Activated CD4-positive, alpha-beta T cell treated with anti-CD3 and anti-CD28 coated beads, Interleukin-2, amount 10 ng/mL, durations not matched to agents 24 days and 14 days (primary cell): ENCODE data around the gene TOX3. TPM values are rescaled to one million over a fixed set of nuclear protein-coding genes. Genes with fewer than 3 reads are reported as not detected.

Experiments used
- DNase-seq: peaks from one replicate; pipeline ENCODE4 v3.0.0; 2022
- H3K27ac Mint-ChIP-seq: one replicate; pipeline ENCODE4 v1.8.0; 2022; ENCODE audit warnings: mild to moderate bottlenecking, mixed read lengths
- H3K27me3 Mint-ChIP-seq: one replicate; pipeline ENCODE4 v1.8.0; 2022; ENCODE audit warnings: mixed read lengths
- H3K36me3 Mint-ChIP-seq: one replicate; pipeline ENCODE4 v1.8.0; 2022; ENCODE audit warnings: low read depth, mild to moderate bottlenecking, mixed read lengths
- H3K4me1 Mint-ChIP-seq: one replicate; pipeline ENCODE4 v1.8.0; 2021; ENCODE audit warnings: mixed read lengths
- H3K4me3 Mint-ChIP-seq: one replicate; pipeline ENCODE4 v1.8.0; 2022; ENCODE audit warnings: mild to moderate bottlenecking, moderate library complexity, mixed read lengths
- H3K9me3 Mint-ChIP-seq: one replicate; pipeline ENCODE4 v1.8.0; 2021; ENCODE audit warnings: mixed read lengths
- intact Hi-C: fragments of 100-400 bp; cut with micrococcal nuclease; formaldehyde crosslinking; loops from one replicate; pipeline ENCODE4 v1.15.1; 2023
- total RNA-seq: library from RNA; stranded (reverse); gene quantifications from 2 replicates; pipeline ENCODE4 v1.2.3, GENCODE V29; 2022

Gene TOX3
- not detected in 2 replicates for total RNA-seq

GRCh38 chr16:52547004-52547833 lies at the start of gene TOX3:
TSS of gene TOX3 (minus strand) at chr16:52547143. CDS start at chr16:52546723, 420 bp downstream.
- Mint-ChIP-seq H3K27me3 (peaks cover 39% of the 10 kb centered on the region), H3K4me3 (no peak within 1 kb of the TSS), H3K9me3 (peaks cover 2% of the 10 kb centered on the region), H3K36me3 (no peaks in the 10 kb centered on the region), H3K27ac (no peak within 1 kb of the TSS), H3K4me1 (no peaks in the 10 kb centered on the region)
- intact Hi-C loops: no loop called here
- no peak for DNase-seq

- no peaks in the 10 kb centered on the region for H3K4me1 Mint-ChIP-seq
- intact Hi-C loops: no loop called here
- H3K27ac Mint-ChIP-seq: no peak overlapping the region
- H3K4me3 Mint-ChIP-seq: no peak overlapping the region
- peaks cover 4% of the 10 kb centered on the region for H3K9me3 Mint-ChIP-seq
- DNase-seq: no peak
- no peaks in the 10 kb centered on the region for H3K27me3 Mint-ChIP-seq
- no peaks in the 10 kb centered on the region for H3K36me3 Mint-ChIP-seq
These were observed 45.8 kb upstream of the TOX3 start for GRCh38 chr16:52592778-52593177.

GRCh38 chr16:52591934-52592592 lies 45.1 kb upstream of the TOX3 start:
- no peak overlapping the region for H3K27ac Mint-ChIP-seq
- intact Hi-C loops: no loop called here
- H3K36me3 Mint-ChIP-seq: no peaks in the 10 kb centered on the region
- DNase-seq: no peak
- H3K4me1 Mint-ChIP-seq: no peaks in the 10 kb centered on the region
- peaks cover 4% of the 10 kb centered on the region for H3K9me3 Mint-ChIP-seq
- no peak overlapping the region for H3K4me3 Mint-ChIP-seq
- H3K27me3 Mint-ChIP-seq: no peaks in the 10 kb centered on the region

- H3K4me3 Mint-ChIP-seq: no peak overlapping the region
- DNase-seq: no peak
- no peak overlapping the region for H3K27ac Mint-ChIP-seq
- peaks cover 4% of the 10 kb centered on the region for H3K9me3 Mint-ChIP-seq
- no peaks in the 10 kb centered on the region for H3K36me3 Mint-ChIP-seq
- H3K4me1 Mint-ChIP-seq: no peaks in the 10 kb centered on the region
- intact Hi-C loops: no loop called here
- H3K27me3 Mint-ChIP-seq: no peaks in the 10 kb centered on the region
These were observed 44.5 kb upstream of the TOX3 start for GRCh38 chr16:52591471-52591870.

GRCh38 chr16:52586159-52586558 lies 39.2 kb upstream of the TOX3 start:
- DNase-seq: no peak
- intact Hi-C loops: no loop called here
- H3K4me3 Mint-ChIP-seq: no peak overlapping the region
- H3K9me3 Mint-ChIP-seq: no peaks in the 10 kb centered on the region
- no peaks in the 10 kb centered on the region for H3K27me3 Mint-ChIP-seq
- H3K27ac Mint-ChIP-seq: no peak overlapping the region
- no peaks in the 10 kb centered on the region for H3K4me1 Mint-ChIP-seq
- H3K36me3 Mint-ChIP-seq: no peaks in the 10 kb centered on the region

- intact Hi-C loops: no loop called here
- Mint-ChIP-seq H3K27me3 (no peaks in the 10 kb centered on the region), H3K4me1 (no peaks in the 10 kb centered on the region), H3K36me3 (no peaks in the 10 kb centered on the region), H3K4me3 (no peak overlapping the region), H3K27ac (no peak overlapping the region), H3K9me3 (no peaks in the 10 kb centered on the region)
- DNase-seq: no peak
These were observed 37.7 kb upstream of the TOX3 start for GRCh38 chr16:52584354-52585320.

- intact Hi-C loops: no loop called here
- no peaks in the 10 kb centered on the region for H3K36me3 Mint-ChIP-seq
- no peak overlapping the region for H3K4me3 Mint-ChIP-seq
- H3K27ac Mint-ChIP-seq: no peak overlapping the region
- H3K27me3 Mint-ChIP-seq: no peaks in the 10 kb centered on the region
- no peaks in the 10 kb centered on the region for H3K9me3 Mint-ChIP-seq
- no peak for DNase-seq
- H3K4me1 Mint-ChIP-seq: no peaks in the 10 kb centered on the region
These were observed 34.6 kb upstream of the TOX3 start for GRCh38 chr16:52581530-52581929.

- H3K4me1 Mint-ChIP-seq: no peaks in the 10 kb centered on the region
- H3K36me3 Mint-ChIP-seq: no peaks in the 10 kb centered on the region
- intact Hi-C loops: no loop called here
- H3K9me3 Mint-ChIP-seq: no peaks in the 10 kb centered on the region
- H3K4me3 Mint-ChIP-seq: no peak overlapping the region
- no peaks in the 10 kb centered on the region for H3K27me3 Mint-ChIP-seq
- DNase-seq: no peak
- H3K27ac Mint-ChIP-seq: no peak overlapping the region
These were observed 33.5 kb upstream of the TOX3 start for GRCh38 chr16:52580488-52580887.

GRCh38 chr16:52578829-52579498 lies 32.0 kb upstream of the TOX3 start:
- Mint-ChIP-seq H3K27me3 (no peaks in the 10 kb centered on the region), H3K36me3 (no peaks in the 10 kb centered on the region), H3K9me3 (no peaks in the 10 kb centered on the region), H3K4me3 (no peak overlapping the region), H3K27ac (no peak overlapping the region), H3K4me1 (no peaks in the 10 kb centered on the region)
- DNase-seq: no peak
- intact Hi-C loops: no loop called here

- no peak for DNase-seq
- no peaks in the 10 kb centered on the region for H3K9me3 Mint-ChIP-seq
- no peaks in the 10 kb centered on the region for H3K36me3 Mint-ChIP-seq
- no peaks in the 10 kb centered on the region for H3K27me3 Mint-ChIP-seq
- intact Hi-C loops: no loop called here
- no peak overlapping the region for H3K4me3 Mint-ChIP-seq
- no peak overlapping the region for H3K27ac Mint-ChIP-seq
- H3K4me1 Mint-ChIP-seq: no peaks in the 10 kb centered on the region
These were observed 31.3 kb upstream of the TOX3 start for GRCh38 chr16:52578007-52578828.

- no peaks in the 10 kb centered on the region for H3K27me3 Mint-ChIP-seq
- intact Hi-C loops: no loop called here
- no peak overlapping the region for H3K27ac Mint-ChIP-seq
- no peak overlapping the region for H3K4me3 Mint-ChIP-seq
- H3K36me3 Mint-ChIP-seq: no peaks in the 10 kb centered on the region
- no peak for DNase-seq
- no peaks in the 10 kb centered on the region for H3K4me1 Mint-ChIP-seq
- no peaks in the 10 kb centered on the region for H3K9me3 Mint-ChIP-seq
These were observed 30.3 kb upstream of the TOX3 start for GRCh38 chr16:52577130-52577706.

GRCh38 chr16:52573365-52574299 lies 26.7 kb upstream of the TOX3 start:
- DNase-seq: no peak
- no peak overlapping the region for H3K4me3 Mint-ChIP-seq
- no peaks in the 10 kb centered on the region for H3K27me3 Mint-ChIP-seq
- intact Hi-C loops: no loop called here
- H3K9me3 Mint-ChIP-seq: no peaks in the 10 kb centered on the region
- H3K4me1 Mint-ChIP-seq: no peaks in the 10 kb centered on the region
- H3K27ac Mint-ChIP-seq: no peak overlapping the region
- H3K36me3 Mint-ChIP-seq: no peaks in the 10 kb centered on the region
